GM12873 (cell line): ENCODE measurements around the gene HIF1AN.

ENCODE experiments used
- TF ChIP-seq, protein P1 (sequence below): IDR thresholded peaks from 2 replicates; pipeline ENCODE4 v1.5.1; 2012; ENCODE audit warnings: low read depth, mild to moderate bottlenecking, moderate library complexity, low read length, control low read depth; ENCODE audit not compliant: insufficient read depth; ENCODE audit errors: missing control alignments

The HIF1AN gene

DNA sequence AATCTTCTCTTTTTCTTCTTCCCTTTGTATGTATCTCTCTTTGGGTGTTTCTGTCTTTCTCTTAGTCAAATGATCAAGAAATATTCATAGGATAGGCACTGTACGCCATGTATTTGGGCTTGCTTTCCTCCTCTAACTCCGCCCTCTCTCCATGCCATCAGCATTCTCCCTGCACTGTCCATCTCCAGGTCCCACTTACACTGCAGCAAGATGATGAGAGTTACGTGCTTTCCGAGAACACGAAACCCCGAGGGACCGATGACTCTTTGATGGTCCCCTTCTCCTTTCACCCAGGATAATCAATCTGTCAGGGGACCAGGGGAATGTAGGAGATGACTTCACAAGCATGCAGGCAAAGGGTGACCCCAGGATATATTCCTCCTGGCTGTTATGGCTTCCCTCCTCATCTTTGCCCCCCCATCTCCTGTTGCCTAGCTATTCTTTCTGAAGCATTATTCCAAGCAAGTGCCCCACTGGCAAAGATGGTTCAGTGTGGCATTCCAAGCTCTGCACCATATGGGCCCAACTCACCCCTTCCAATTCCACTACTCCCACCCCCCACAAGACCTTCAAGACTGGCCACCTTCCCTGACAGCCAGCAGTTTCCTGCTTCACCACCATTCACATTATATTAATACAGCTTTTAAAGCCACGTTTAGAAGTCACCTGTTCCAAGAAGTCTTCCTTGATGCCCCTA lies 40.0 kb downstream of the HIF1AN start:
- TF ChIP-seq, protein P1, sequence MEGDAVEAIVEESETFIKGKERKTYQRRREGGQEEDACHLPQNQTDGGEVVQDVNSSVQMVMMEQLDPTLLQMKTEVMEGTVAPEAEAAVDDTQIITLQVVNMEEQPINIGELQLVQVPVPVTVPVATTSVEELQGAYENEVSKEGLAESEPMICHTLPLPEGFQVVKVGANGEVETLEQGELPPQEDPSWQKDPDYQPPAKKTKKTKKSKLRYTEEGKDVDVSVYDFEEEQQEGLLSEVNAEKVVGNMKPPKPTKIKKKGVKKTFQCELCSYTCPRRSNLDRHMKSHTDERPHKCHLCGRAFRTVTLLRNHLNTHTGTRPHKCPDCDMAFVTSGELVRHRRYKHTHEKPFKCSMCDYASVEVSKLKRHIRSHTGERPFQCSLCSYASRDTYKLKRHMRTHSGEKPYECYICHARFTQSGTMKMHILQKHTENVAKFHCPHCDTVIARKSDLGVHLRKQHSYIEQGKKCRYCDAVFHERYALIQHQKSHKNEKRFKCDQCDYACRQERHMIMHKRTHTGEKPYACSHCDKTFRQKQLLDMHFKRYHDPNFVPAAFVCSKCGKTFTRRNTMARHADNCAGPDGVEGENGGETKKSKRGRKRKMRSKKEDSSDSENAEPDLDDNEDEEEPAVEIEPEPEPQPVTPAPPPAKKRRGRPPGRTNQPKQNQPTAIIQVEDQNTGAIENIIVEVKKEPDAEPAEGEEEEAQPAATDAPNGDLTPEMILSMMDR = no peak

DNA sequence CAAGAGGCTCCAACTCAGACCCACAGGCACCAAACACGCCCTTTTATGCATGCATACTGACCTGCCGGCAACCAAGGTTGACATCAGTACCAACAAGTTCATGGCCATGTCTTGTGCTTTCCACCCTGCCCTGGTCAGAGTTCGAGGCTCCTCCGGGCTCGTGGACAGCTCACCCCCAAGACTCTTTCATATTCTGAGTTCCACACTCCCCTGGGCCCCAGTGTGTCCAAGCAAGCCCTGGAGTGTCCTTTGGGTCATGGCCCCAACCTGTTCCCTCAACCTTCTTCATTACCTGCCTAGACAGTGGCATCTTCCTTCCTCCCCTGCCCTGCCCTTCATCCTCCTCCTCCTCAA lies 40.5 kb downstream of the HIF1AN start:
- TF ChIP-seq, protein P1 = no peak

DNA sequence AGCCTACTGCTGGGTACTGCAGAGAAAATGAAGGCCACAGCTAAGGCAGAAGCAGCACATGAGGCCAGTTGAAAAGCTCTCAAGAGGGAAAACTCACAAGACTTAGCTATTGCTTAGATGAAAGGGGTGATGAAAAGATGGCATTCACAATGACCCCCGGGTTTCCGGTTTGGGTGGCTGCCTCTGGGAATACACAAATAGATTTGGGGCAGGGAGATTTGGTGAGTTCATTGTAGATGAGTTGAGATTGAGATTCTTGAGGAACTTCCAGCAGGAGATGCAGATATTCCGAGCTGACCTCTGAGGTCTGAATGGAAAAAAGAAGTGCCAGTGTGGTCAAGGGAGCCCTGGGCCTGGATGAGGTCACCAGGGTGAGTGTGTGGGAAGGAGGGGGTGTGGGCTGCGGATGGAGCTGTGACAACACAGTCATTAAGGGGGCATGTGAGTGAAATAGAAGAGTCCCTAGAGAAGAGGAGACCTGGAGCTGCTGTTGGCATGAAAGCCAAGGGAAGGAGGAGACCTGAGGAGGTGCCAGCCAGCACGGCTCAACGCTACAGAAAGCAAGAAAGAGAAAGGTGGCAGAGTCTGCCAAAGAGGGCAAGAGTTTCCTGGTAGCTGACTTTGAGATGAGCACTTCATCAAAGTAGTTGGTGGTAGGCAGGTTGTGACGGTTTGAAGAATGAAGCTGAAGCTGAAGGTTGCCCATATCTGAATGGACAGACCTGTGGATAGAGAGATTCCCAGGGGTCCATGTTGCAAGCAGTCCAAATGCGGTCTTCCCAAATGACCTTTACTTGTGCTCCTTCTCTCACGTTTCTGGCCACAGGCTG lies 43.7 kb downstream of the HIF1AN start:
- TF ChIP-seq, protein P1 = no peak

DNA sequence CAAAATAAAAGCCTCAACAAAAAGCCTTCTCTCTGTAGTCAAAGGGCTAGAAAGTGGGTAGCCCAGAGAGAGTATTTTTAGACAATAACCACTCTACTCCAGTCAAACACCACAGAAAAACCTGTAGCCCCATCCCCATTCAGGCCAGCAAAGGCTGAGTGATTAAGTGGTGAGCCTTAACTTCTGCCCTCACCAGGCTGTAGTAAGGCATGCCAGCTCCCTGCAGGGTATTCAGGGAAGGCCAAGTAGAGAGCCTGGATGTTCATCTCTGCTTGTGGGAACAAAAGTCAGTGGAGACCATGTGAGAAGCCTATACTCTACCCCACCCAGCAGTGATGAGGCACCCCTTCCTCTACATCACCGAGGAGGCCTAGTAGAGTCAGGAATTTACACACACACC lies 51.2 kb downstream of the HIF1AN start:
- TF ChIP-seq, protein P1 = no peak

DNA sequence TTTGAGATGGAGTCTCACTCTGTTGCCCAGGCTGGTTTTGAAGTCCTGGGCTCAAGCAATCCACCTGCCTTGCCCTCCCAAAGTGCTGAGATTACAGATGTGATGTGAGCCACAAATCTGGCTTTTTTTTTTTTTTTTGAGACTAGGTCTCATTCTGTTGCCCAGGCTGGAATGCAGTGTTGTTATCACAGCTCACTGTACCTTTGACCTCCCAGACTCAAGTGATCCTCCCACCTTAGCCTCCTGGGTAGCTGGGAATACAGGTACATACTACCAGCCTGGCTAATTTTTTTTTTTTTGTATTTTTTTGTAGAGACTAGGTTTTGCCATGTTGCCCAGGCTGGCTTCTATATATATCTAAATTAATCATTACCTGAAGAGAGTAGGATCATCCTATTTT lies 62.4 kb downstream of the HIF1AN start:
- TF ChIP-seq, protein P1 = no peak

DNA sequence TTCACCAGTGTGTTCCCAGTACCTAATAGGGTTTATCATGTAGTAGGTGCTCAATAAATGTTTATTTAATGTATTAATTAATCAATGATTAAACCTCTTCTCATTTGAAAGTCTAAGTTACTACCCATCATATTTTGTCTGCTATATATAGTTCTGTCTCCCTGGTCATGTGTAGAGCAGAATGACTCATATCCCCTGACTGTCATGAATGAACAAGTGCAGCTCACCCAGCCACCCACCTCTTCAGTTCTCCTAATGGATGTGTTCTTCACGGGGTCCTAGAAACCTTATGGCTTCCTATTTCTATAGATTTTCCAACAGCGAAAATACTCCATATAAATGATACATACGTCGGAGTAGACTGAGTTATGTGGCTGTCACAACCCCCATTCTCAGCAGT lies 64.5 kb downstream of the HIF1AN start:
- TF ChIP-seq, protein P1 = no peak

DNA sequence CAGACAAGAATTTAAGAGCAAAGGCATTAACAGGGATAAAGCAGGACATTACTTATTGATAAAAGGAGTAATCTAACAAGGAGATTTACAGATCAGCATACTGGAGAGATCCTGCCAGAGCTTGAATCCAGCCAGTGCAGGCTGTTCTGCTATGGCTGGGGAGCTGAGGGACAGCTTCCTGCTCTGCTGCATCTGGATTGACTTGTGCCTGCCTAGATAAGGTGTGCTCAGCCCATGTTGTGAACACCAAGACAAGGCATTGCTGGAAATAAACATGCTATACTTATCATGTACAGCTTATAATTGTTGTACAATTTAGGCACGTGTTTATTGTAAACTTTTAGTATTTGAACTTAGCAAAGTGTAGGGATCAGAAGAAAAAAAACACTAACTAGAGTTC lies 71.7 kb downstream of the HIF1AN start:
- TF ChIP-seq, protein P1 = no peak
